ENCODE results near the gene TP53BP2. TPM values are rescaled to one million over a fixed set of nuclear protein-coding genes. Genes with fewer than 3 reads are reported as not detected.
"Not testable (repeated sequence)": the region's sequence is repeated elsewhere in the genome, so short reads cannot be mapped to it uniquely, and the experiment has no call there.

The TP53BP2 gene
- total RNA-seq, 1 donor from 2014 or later, result 26.9 TPM

GRCh38 chr1:223745731-223746130, 100.0 kb downstream of the TP53BP2 start:
- no peak for DNase-seq (ENCODE audit: low spot score)

GRCh38 chr1:223742856-223743517, 102.8 kb downstream of the TP53BP2 start:
- DNase-seq (ENCODE audit: low spot score), result no peak

- DNase-seq (ENCODE audit: low spot score), result no peak
Observed at GRCh38 chr1:223741861-223742260, 103.9 kb downstream of the TP53BP2 start.

- not testable (repeated sequence) for DNase-seq (ENCODE audit: low spot score)
Observed at GRCh38 chr1:223740038-223740736, 105.6 kb downstream of the TP53BP2 start.

GRCh38 chr1:223739366-223740037, 106.2 kb downstream of the TP53BP2 start:
- no peak for DNase-seq (ENCODE audit: low spot score)

- no peak for DNase-seq (ENCODE audit: low spot score)
Observed at GRCh38 chr1:223738465-223739365, 107.0 kb downstream of the TP53BP2 start.

- no peak for DNase-seq (ENCODE audit: low spot score)
Observed at GRCh38 chr1:223737342-223737741, 108.4 kb downstream of the TP53BP2 start.

GRCh38 chr1:223736638-223737037, 109.1 kb downstream of the TP53BP2 start:
- DNase-seq (ENCODE audit: low spot score), result not testable (repeated sequence)

GRCh38 chr1:223733898-223734852, 111.6 kb downstream of the TP53BP2 start:
- DNase-seq (ENCODE audit: low spot score), result no peak

GRCh38 chr1:223732993-223733798, 112.6 kb downstream of the TP53BP2 start:
- no peak for DNase-seq (ENCODE audit: low spot score)

GRCh38 chr1:223731133-223731770, 114.5 kb downstream of the TP53BP2 start:
- no peak for DNase-seq (ENCODE audit: low spot score)

- no peak for DNase-seq (ENCODE audit: low spot score)
Observed at GRCh38 chr1:223730479-223731132, 115.1 kb downstream of the TP53BP2 start.

- no peak for DNase-seq (ENCODE audit: low spot score)
Observed at GRCh38 chr1:223729906-223730305, 115.8 kb downstream of the TP53BP2 start.

Other genes with a start within 250 kb of the TP53BP2 start
- not detected for gene CAPN8, start 180.2 kb downstream of the TP53BP2 start, total RNA-seq
- 190 TPM for gene CAPN2, start 133.4 kb downstream of the TP53BP2 start, total RNA-seq